H9 (cell line): ENCODE measurements around the gene ABLIM3. TPM values are rescaled to one million over a fixed set of nuclear protein-coding genes. Genes with fewer than 3 reads are reported as not detected.

Experiments used
- DNase-seq: peaks from one replicate; pipeline ENCODE4 v3.0.0-alpha.2; 2017
- H2AFZ ChIP-seq: one replicate; pipeline ENCODE4 v1.6.1; 2013; ENCODE audit warnings: mild to moderate bottlenecking, low read length, control low read depth, moderate library complexity
- H2AK5ac ChIP-seq: 2 replicates; pipeline ENCODE4 v1.6.1; 2013; ENCODE audit warnings: low read length, control low read depth, mixed read lengths; ENCODE audit not compliant: insufficient read length
- H2BK120ac ChIP-seq: one replicate; pipeline ENCODE4 v1.6.1; 2013; ENCODE audit warnings: low read depth, mild to moderate bottlenecking, low read length, control low read depth, inconsistent platforms; ENCODE audit not compliant: poor library complexity, severe bottlenecking
- H2BK12ac ChIP-seq: 2 replicates; pipeline ENCODE4 v1.6.1; 2013; ENCODE audit warnings: low read length, control low read depth, mixed read lengths, low read depth; ENCODE audit not compliant: insufficient read length
- H2BK15ac ChIP-seq: 2 replicates; pipeline ENCODE4 v1.6.1; 2013; ENCODE audit warnings: low read depth, low read length, control low read depth
- H2BK20ac ChIP-seq: one replicate; pipeline ENCODE4 v1.6.1; 2013; ENCODE audit warnings: low read depth, mild to moderate bottlenecking, low read length, control low read depth, inconsistent platforms; ENCODE audit not compliant: poor library complexity, severe bottlenecking
- H2BK5ac ChIP-seq: 2 replicates; pipeline ENCODE4 v1.6.1; 2013; ENCODE audit warnings: low read length, control low read depth, mixed read lengths; ENCODE audit not compliant: insufficient read length
- H3K14ac ChIP-seq: 2 replicates; pipeline ENCODE4 v1.6.1; 2013; ENCODE audit warnings: low read length, control low read depth; ENCODE audit not compliant: insufficient read depth
- H3K18ac ChIP-seq: 2 replicates; pipeline ENCODE4 v1.6.1; 2013; ENCODE audit warnings: low read depth, mild to moderate bottlenecking, mixed read lengths, low read length, control low read depth; ENCODE audit not compliant: insufficient read length
- H3K23ac ChIP-seq: 2 replicates; pipeline ENCODE4 v1.6.1; 2013; ENCODE audit warnings: low read length, control low read depth, mixed read lengths, low read depth; ENCODE audit not compliant: insufficient read length
- H3K23me2 ChIP-seq: 2 replicates; pipeline ENCODE4 v1.6.1; 2013; ENCODE audit warnings: low read depth, mild to moderate bottlenecking, mixed read lengths, low read length, control low read depth; ENCODE audit not compliant: insufficient read length, poor library complexity, severe bottlenecking
- H3K27ac ChIP-seq: 2 replicates; pipeline ENCODE4 v1.5.1; 2013; ENCODE audit warnings: low read length, control low read depth, mixed read lengths, low read depth; ENCODE audit not compliant: insufficient read length
- H3K27me3 ChIP-seq: 2 replicates; pipeline ENCODE4 v1.6.1; 2013; ENCODE audit warnings: low read length, control low read depth, inconsistent platforms; ENCODE audit not compliant: insufficient read depth
- H3K4ac ChIP-seq: 2 replicates; pipeline ENCODE4 v1.6.1; 2013; ENCODE audit warnings: low read depth, mild to moderate bottlenecking, control low read depth, inconsistent platforms, low read length, moderate library complexity
- H3K4me1 ChIP-seq: 2 replicates; pipeline ENCODE4 v1.6.1; 2013; ENCODE audit warnings: low read length, control low read depth, inconsistent platforms; ENCODE audit not compliant: insufficient read depth
- H3K4me2 ChIP-seq: 2 replicates; pipeline ENCODE4 v1.6.1; 2013; ENCODE audit warnings: low read length, control low read depth, mixed read lengths; ENCODE audit not compliant: insufficient read length, insufficient read depth
- H3K56ac ChIP-seq: 2 replicates; pipeline ENCODE4 v1.6.1; 2013; ENCODE audit warnings: low read depth, mild to moderate bottlenecking, mixed read lengths, low read length, control low read depth; ENCODE audit not compliant: insufficient read length
- H3K79me1 ChIP-seq: 2 replicates; pipeline ENCODE4 v1.6.1; 2013; ENCODE audit warnings: low read depth, mild to moderate bottlenecking, moderate library complexity, low read length, control low read depth, inconsistent platforms; ENCODE audit not compliant: insufficient read depth, poor library complexity, severe bottlenecking
- H3K79me2 ChIP-seq: 2 replicates; pipeline ENCODE4 v1.6.1; 2013; ENCODE audit warnings: low read length, control low read depth, inconsistent platforms; ENCODE audit not compliant: insufficient read depth
- H3K9ac ChIP-seq: 2 replicates; pipeline ENCODE4 v1.6.1; 2013; ENCODE audit warnings: low read length, control low read depth, mixed read lengths; ENCODE audit not compliant: insufficient read length; ENCODE audit errors: extremely low read depth
- H3K9me3 ChIP-seq: one replicate; pipeline ENCODE4 v1.6.1; 2013; ENCODE audit warnings: low read depth, low read length, inconsistent platforms; ENCODE audit not compliant: control insufficient read depth
- H3T11ph ChIP-seq: one replicate; pipeline ENCODE4 v1.6.1; 2013; ENCODE audit warnings: mild to moderate bottlenecking, low read length, control low read depth, inconsistent platforms
- H4K20me1 ChIP-seq: one replicate; pipeline ENCODE4 v1.6.1; 2013; ENCODE audit not compliant: control insufficient read depth, insufficient read length, insufficient read depth
- H4K5ac ChIP-seq: 2 replicates; pipeline ENCODE4 v1.6.1; 2013; ENCODE audit warnings: low read depth, mild to moderate bottlenecking, mixed read lengths, low read length, control low read depth; ENCODE audit not compliant: insufficient read length
- H4K8ac ChIP-seq: replicated peaks from 2 replicates; pipeline ENCODE4 v1.6.1; 2013; ENCODE audit warnings: low read length, control low read depth, mixed read lengths, low read depth; ENCODE audit not compliant: insufficient read length
- H4K91ac ChIP-seq: 2 replicates; pipeline ENCODE4 v1.6.1; 2013; ENCODE audit warnings: low read depth, mild to moderate bottlenecking, moderate library complexity, mixed read lengths, low read length, control low read depth; ENCODE audit not compliant: insufficient read length
- H3K27ac Mint-ChIP-seq, 3 experiments: 2 replicates in 2 of 3; 3 replicates in 1 of 3; pipeline ENCODE4 v1.8.0; 2020 to 2021; ENCODE audit warnings: mixed read lengths in 3 of 3, mild to moderate bottlenecking in 1 of 3, moderate library complexity in 1 of 3
- H3K27me3 Mint-ChIP-seq: 2 replicates; pipeline ENCODE4 v1.8.0; 2021; ENCODE audit warnings: low read depth, mild to moderate bottlenecking, moderate library complexity, mixed read lengths
- H3K36me3 Mint-ChIP-seq, 3 experiments: 2 replicates in 2 of 3; 3 replicates in 1 of 3; pipeline ENCODE4 v1.8.0; 2020 to 2021; ENCODE audit warnings: low read depth in 3 of 3, mixed read lengths in 3 of 3; ENCODE audit not compliant: insufficient read depth in 1 of 3
- H3K4me1 Mint-ChIP-seq, 2 experiments: 2 replicates each; pipeline ENCODE4 v1.8.0; 2020; ENCODE audit warnings: mixed read lengths in 2 of 2
- H3K4me3 Mint-ChIP-seq, 2 experiments: 2 replicates in 1 of 2; 3 replicates in 1 of 2; pipeline ENCODE4 v1.8.0; 2020 to 2021; ENCODE audit warnings: mild to moderate bottlenecking in 2 of 2, mixed read lengths in 2 of 2, moderate library complexity in 1 of 2
- H3K9me3 Mint-ChIP-seq, 2 experiments: 2 replicates in 1 of 2; 3 replicates in 1 of 2; pipeline ENCODE4 v1.8.0; 2020; ENCODE audit warnings: mild to moderate bottlenecking in 2 of 2, mixed read lengths in 2 of 2, moderate library complexity in 1 of 2
- WGBS: extraction: QIAGEN DNeasy Blood & Tissue Kit; methylation state at CpG from one replicate; pipeline ENCODE4 v1.1.7; 2013; ENCODE audit warnings: missing lambda C conversion rate, low lambda C conversion rate, mixed read lengths; ENCODE audit not compliant: insufficient read length; ENCODE audit errors: extremely low coverage; 5-methylcytosine and 5-hydroxymethylcytosine counted together
- total RNA-seq: library from RNA; stranded (reverse); gene quantifications from 2 replicates; pipeline ENCODE4 v1.2.1, GENCODE V29; 2021
- TF ChIP-seq, protein P1 (sequence below): fragments of 200-600 bp; sonication (generic); conservative IDR thresholded peaks from 3 replicates; pipeline ENCODE4 v1.8.0; 2021; ENCODE audit warnings: antibody characterized with exemption, mild to moderate bottlenecking

The ABLIM3 gene
- total RNA-seq, 1 experiment from 2014 or later = 0.20 TPM

- Histone ChIP-seq H3K56ac (no peak overlapping the region), H3K9ac (no peak overlapping the region), H2AFZ (no peak overlapping the region), H2BK12ac (no peak overlapping the region), H2BK120ac (no peak overlapping the region), H4K8ac (no peak overlapping the region), H3K18ac (no peak overlapping the region), H2BK20ac (no peak overlapping the region), H3K79me2 (no peaks in the 10 kb centered on the region), H3K4ac (no peak overlapping the region), H3K14ac (no peak overlapping the region), H3K9me3 (no peaks in the 10 kb centered on the region), H4K5ac (no peak overlapping the region), H2AK5ac (no peak overlapping the region), H3K79me1 (no peaks in the 10 kb centered on the region), H2BK5ac (no peak overlapping the region), H4K20me1 (no peaks in the 10 kb centered on the region), H3K23me2 (peaks cover 3% of the 10 kb centered on the region), H3K4me1 (no peaks in the 10 kb centered on the region), H3K23ac (no peak overlapping the region), H3K27ac (no peak overlapping the region), H3T11ph (no peak overlapping the region), H2BK15ac (no peak overlapping the region), H3K4me2 (no peak overlapping the region), H3K27me3 (no peaks in the 10 kb centered on the region; the same call in 1 of the 2 replicates), H4K91ac (no peak overlapping the region)
- Mint-ChIP-seq H3K27me3 (peaks cover 44% of the 10 kb centered on the region), H3K27ac (no peak overlapping the region), H3K9me3 (peaks cover 0 to under 1% of the 10 kb centered on the region in 2 experiments; a peak in 2 of 5 replicates), H3K36me3 (no peaks in the 10 kb centered on the region), H3K4me3 (0 out of 5 replicates have a peak overlapping the region, but pooled peaks of 1 of the 2 experiments have one; percentile 10), H3K4me1 (peaks cover 5 to 17% of the 10 kb centered on the region in 2 experiments)
- WGBS = no CpG with 5 or more reads among the region's 11 CpGs
- TF ChIP-seq, protein P1, sequence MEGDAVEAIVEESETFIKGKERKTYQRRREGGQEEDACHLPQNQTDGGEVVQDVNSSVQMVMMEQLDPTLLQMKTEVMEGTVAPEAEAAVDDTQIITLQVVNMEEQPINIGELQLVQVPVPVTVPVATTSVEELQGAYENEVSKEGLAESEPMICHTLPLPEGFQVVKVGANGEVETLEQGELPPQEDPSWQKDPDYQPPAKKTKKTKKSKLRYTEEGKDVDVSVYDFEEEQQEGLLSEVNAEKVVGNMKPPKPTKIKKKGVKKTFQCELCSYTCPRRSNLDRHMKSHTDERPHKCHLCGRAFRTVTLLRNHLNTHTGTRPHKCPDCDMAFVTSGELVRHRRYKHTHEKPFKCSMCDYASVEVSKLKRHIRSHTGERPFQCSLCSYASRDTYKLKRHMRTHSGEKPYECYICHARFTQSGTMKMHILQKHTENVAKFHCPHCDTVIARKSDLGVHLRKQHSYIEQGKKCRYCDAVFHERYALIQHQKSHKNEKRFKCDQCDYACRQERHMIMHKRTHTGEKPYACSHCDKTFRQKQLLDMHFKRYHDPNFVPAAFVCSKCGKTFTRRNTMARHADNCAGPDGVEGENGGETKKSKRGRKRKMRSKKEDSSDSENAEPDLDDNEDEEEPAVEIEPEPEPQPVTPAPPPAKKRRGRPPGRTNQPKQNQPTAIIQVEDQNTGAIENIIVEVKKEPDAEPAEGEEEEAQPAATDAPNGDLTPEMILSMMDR = no peak
- DNase-seq = no peak
These were observed 893 bp upstream of the ABLIM3 start for GRCh38 chr5:149140197-149141002.
